Spleen (tissue), 11 donors: ENCODE data around the gene PIP5KL1. TPM values are rescaled to one million over a fixed set of nuclear protein-coding genes. Genes with fewer than 3 reads are reported as not detected.

Source experiments
- DNase-seq: peaks from one replicate; pipeline ENCODE4 v3.0.0-alpha.2; 2020
- H3K27ac ChIP-seq, 8 donors: fragments of 200-600 bp; sonication (generic) in 7 of 8; 1 replicate in 4 of 8; 2 replicates in 4 of 8; pipeline versions ENCODE4 v1.5.0 to v1.8.0; 2016 to 2021; ENCODE audit warnings: inconsistent platforms in 4 of 8, mild to moderate bottlenecking in 4 of 8, moderate library complexity in 1 of 8
- H3K27me3 ChIP-seq, 7 donors: fragments of 200-600 bp; sonication (generic) in 6 of 7; replicated peaks in 1 of 7; 1 replicate in 4 of 7; 2 replicates in 3 of 7; pipeline versions ENCODE4 v1.5.0 to v1.8.0; 2016 to 2021; ENCODE audit warnings: inconsistent platforms in 3 of 7, mild to moderate bottlenecking in 1 of 7
- H3K36me3 ChIP-seq, 6 donors: fragments of 200-600 bp; sonication (generic) in 5 of 6; 1 replicate in 4 of 6; 2 replicates in 2 of 6; pipeline versions ENCODE4 v1.5.0 to v1.8.0; 2016 to 2021; ENCODE audit warnings: inconsistent platforms in 2 of 6
- H3K4me1 ChIP-seq, 6 donors: fragments of 200-600 bp; sonication (generic) in 5 of 6; 1 replicate in 3 of 6; 2 replicates in 3 of 6; pipeline versions ENCODE4 v1.5.0 to v1.8.0; 2016 to 2021; ENCODE audit warnings: inconsistent platforms in 3 of 6
- H3K4me3 ChIP-seq, 8 donors: fragments of 200-600 bp; sonication (generic) in 7 of 8; 1 replicate in 4 of 8; 2 replicates in 4 of 8; pipeline versions ENCODE4 v1.5.0 to v1.8.0; 2016 to 2021; ENCODE audit warnings: inconsistent platforms in 4 of 8, mild to moderate bottlenecking in 4 of 8, moderate library complexity in 2 of 8
- H3K9me3 ChIP-seq, 8 donors: fragments of 200-600 bp; sonication (generic) in 7 of 8; 1 replicate in 4 of 8; 2 replicates in 4 of 8; pipeline versions ENCODE4 v1.5.0 to v1.8.0; 2016 to 2021; ENCODE audit warnings: inconsistent platforms in 4 of 8
- CTCF ChIP-seq, 11 experiments: fragments of 200-600 bp in 7 of 11; fragments of 450-650 bp in 4 of 11; sonication (generic) in 4 of 11; IDR thresholded peaks in 8 of 11; conservative IDR thresholded peaks in 3 of 11; 1 replicate in 7 of 11; 2 replicates in 4 of 11; pipeline versions ENCODE4 v1.4.0 to v1.8.0; 2016 to 2021; ENCODE audit warnings: antibody characterized with exemption in 11 of 11, inconsistent platforms in 4 of 11, mild to moderate bottlenecking in 1 of 11
- POLR2A ChIP-seq, 3 donors: fragments of 450-650 bp; IDR thresholded peaks; one replicate each; pipeline ENCODE4 v1.5.1; 2017; ENCODE audit warnings: antibody characterized with exemption in 3 of 3, mild to moderate bottlenecking in 1 of 3
- POLR2AphosphoS5 ChIP-seq, 3 donors: sonication (generic); formaldehyde crosslinking; IDR thresholded peaks; one replicate each; pipeline ENCODE4 v1.5.1; 2017; ENCODE audit warnings: antibody characterized with exemption in 3 of 3
- WGBS, 5 donors: extraction: QIAGEN DNeasy Blood & Tissue Kit in 3 of 5; methylation state at CpG; one replicate each; pipeline versions ENCODE4 v1.1.5 to v1.1.7; 2013 to 2018; 5-methylcytosine and 5-hydroxymethylcytosine counted together
- intact Hi-C: fragments of 100-400 bp; cut with DNase I; formaldehyde crosslinking; loops from one replicate; pipeline ENCODE4 v1.15.0; 2023; ENCODE audit warnings: low total_unique reads
- polyA plus RNA-seq, 3 donors: library from polyadenylated mRNA; stranded (reverse); fragments of 200-250 nt; gene quantifications; one replicate each; pipeline ENCODE4 v1.2.1, GENCODE V29; 2013
- total RNA-seq, 7 donors: library from RNA; depleted of rRNA in 3 of 7; stranded (reverse); fragments of >200 nt in 3 of 7; fragmentation: NEBNext Ultra II Directional in 4 of 7; extraction: Animal tissue kit (Norgen Biotek cat#: 25700) in 4 of 7; gene quantifications; one replicate each; pipeline versions ENCODE4 v1.1.0 to v1.2.1, GENCODE V29; 2016 to 2021
- donor health status: healthy with polysubstance abuse.
- donor health status: DM: no; HTN: no; CAD: no; lungs with moderate emphysema.
- donor health status: DM: no; HTN: no; CAD: no.
- donor health status: Bipolar disorder and iron deficiency.
- donor health status: healthy.
- donor health status: DM: no; HTN: no; CAD: no.
- donor health status: DM: yes; HTN: yes; CAD: no.

PIP5KL1 gene
- total and polyA plus RNA-seq, 10 donors, result 0.13 to 3.6 (median 0.68) TPM; not detected in 2

DNA sequence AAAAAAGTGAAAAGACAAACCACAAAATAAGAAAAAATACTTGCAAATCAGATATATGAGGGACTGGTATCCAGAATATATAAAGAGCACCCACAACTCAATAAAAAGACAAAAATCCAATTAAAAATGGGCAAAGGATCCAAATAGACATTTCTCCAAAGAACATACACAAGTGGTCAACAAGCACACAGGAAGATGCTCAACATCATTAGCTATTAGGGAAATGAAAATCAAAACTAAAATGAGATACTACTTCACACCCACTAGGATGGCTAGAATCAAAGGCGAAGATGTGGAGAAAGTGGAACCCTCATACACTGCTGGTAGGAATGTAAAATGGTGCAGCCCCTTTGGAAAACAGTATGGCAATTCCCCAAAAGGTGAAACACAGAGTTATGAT, 28.2 kb upstream of the PIP5KL1 start:
- 80 to 94% (median 89%) methylated on average over 1 of the region's 1 CpG for whole genome bisulfite sequencing, 5 donors
- H3K4me1 ChIP-seq, result peaks cover 20 to 100% (median 75%) of the 10 kb centered on the region in 6 donors
- peak overlapping the region in 1 of 8 donors; percentile 66 for H3K27ac ChIP-seq
- H3K9me3 ChIP-seq, result no peaks in the 10 kb centered on the region
- no peaks in the 10 kb centered on the region for H3K27me3 ChIP-seq
- H3K36me3 ChIP-seq, result peaks cover 0 to 17% (median 0%) of the 10 kb centered on the region in 6 donors
- DNase-seq, result no peak
- no peak for TF ChIP-seq POLR2AphosphoS5 (IDR thresholded peaks at IDR 0.05)
- TF ChIP-seq POLR2A (IDR thresholded peaks at IDR 0.05), result no peak
- no peak for TF ChIP-seq CTCF (IDR thresholded peaks at IDR 0.05 in 8 of 11, conservative IDR thresholded peaks at IDR 0.05 in 3 of 11)
- intact Hi-C loops, result no loop called here
- no peak overlapping the region for H3K4me3 ChIP-seq

DNA sequence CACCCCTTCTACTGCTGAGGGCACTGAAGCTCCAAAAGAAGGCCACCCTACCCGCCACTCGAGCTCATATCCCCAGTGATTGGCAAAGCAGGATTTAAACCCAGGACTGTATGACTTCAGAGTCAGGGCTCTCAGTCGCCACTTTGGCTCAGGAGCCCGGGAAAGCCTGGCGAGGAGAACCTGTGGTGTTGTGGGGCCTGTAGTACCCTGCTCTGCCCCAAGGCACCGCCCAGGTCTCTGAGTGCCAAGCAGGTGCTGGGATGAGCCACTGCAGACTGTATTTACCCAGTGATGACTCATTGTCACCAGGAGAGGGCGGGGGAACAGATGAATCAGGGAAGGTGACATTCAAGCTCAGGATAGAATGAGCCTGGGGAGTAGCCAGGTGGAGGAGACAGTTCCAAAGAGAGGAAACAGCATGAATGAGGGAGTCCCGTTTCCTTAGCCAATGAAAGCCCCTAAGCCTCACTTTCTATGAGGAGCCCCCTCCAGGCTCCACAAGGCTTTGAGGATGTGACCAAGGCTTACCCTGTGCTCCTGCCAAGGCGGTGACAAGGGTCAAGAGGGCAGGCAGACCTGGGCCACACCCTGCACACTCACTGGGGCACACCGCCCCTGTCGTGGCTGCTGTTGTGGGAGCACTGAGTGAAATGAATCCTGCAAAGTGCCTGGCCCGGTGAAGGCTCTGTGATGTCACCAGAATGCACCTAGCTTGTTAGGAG, 24.9 kb upstream of the PIP5KL1 start:
- intact Hi-C loops, result no loop called here
- peak in 1 of 3 donors; percentile 5 for TF ChIP-seq POLR2AphosphoS5 (IDR thresholded peaks at IDR 0.05)
- no peak for TF ChIP-seq POLR2A (IDR thresholded peaks at IDR 0.05)
- TF ChIP-seq CTCF (IDR thresholded peaks at IDR 0.05 in 8 of 11, conservative IDR thresholded peaks at IDR 0.05 in 3 of 11), result peak in 9 of 11 experiments; percentile 32 to 65 (median 57)
- Histone ChIP-seq H3K4me1 (peaks cover 21 to 100% (median 65%) of the 10 kb centered on the region in 6 donors), H3K4me3 (no peak overlapping the region), H3K9me3 (no peaks in the 10 kb centered on the region), H3K36me3 (peaks cover 0 to 30% (median 0%) of the 10 kb centered on the region in 6 donors), H3K27me3 (no peaks in the 10 kb centered on the region), H3K27ac (peak overlapping the region in 5 of 8 donors; percentile 21 to 51 (median 38))
- DNase-seq, result no peak
- WGBS, 5 donors, result 60 to 65% (median 62%) methylated on average over 10 to 12 of the region's 12 CpGs

DNA sequence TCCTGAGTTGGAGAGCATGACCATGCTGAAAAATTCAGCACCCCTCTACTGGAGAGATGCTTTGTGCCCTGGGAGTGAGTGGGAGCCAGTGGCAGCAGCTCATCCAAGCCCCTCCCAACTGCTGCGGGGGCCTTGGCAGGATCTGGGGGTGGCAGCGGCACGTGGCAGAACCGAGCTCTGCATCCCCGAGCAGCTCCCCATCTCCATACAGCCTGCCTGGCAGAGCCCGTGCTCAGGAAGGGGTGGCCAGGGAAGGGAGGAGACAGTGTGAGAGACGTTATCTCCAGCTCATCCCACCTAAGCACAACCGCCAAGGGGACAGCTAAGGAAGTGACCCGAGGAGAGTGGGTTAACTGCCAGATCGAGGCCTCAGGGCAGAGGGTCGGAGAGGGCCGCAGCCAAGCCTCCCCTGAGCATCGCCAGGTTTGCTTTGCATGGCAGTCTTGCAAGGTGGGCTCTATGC, 24.3 kb upstream of the PIP5KL1 start:
- Histone ChIP-seq H3K27ac (peak overlapping the region in 5 of 8 donors; percentile 21 to 51 (median 38)), H3K4me1 (peaks cover 19 to 100% (median 62%) of the 10 kb centered on the region in 6 donors)
- WGBS, 5 donors, result 57 to 81% (median 72%) methylated on average over 3 to 13 of the region's 13 CpGs

More for the DNA sequence above, 24.3 kb upstream of the PIP5KL1 start:
- H3K27me3 ChIP-seq, result no peaks in the 10 kb centered on the region
- TF ChIP-seq POLR2AphosphoS5 (IDR thresholded peaks at IDR 0.05) (no peak), CTCF (IDR thresholded peaks at IDR 0.05 in 8 of 11, conservative IDR thresholded peaks at IDR 0.05 in 3 of 11) (no peak), POLR2A (IDR thresholded peaks at IDR 0.05) (no peak)
- H3K9me3 ChIP-seq, result no peaks in the 10 kb centered on the region
- no peak overlapping the region for H3K4me3 ChIP-seq
- H3K36me3 ChIP-seq, result peaks cover 0 to 36% (median 0%) of the 10 kb centered on the region in 6 donors
- no peak for DNase-seq
- intact Hi-C loops, result no loop called here
